HG02571 (cell line): ENCODE results near the gene CNGA4.
"Not testable (repeated sequence)": the region's sequence is repeated elsewhere in the genome, so short reads cannot be mapped to it uniquely, and the experiment has no call there.

Experiments used
- ATAC-seq: cut with Tn5 transposase; IDR thresholded peaks from one replicate; pipeline ENCODE4 v1.9.1; 2021; ENCODE audit warnings: mild to moderate bottlenecking, moderate library complexity; ENCODE audit not compliant: unreplicated experiment

The CNGA4 gene

GRCh38 chr11:6225024-6225423, 13.9 kb upstream of the CNGA4 start:
- no peak for ATAC-seq

- no peak for ATAC-seq
Measured at GRCh38 chr11:6225896-6226295, 13.0 kb upstream of the CNGA4 start.

GRCh38 chr11:6228520-6228919, 10.4 kb upstream of the CNGA4 start:
- ATAC-seq, result no peak

GRCh38 chr11:6229911-6230310, 9.0 kb upstream of the CNGA4 start:
- ATAC-seq, result no peak

GRCh38 chr11:6232899-6233298, 6.0 kb upstream of the CNGA4 start:
- no peak for ATAC-seq

GRCh38 chr11:6233984-6234386, 4.9 kb upstream of the CNGA4 start:
- ATAC-seq, result peak; percentile 0

- ATAC-seq, result peak; percentile 94
Measured at GRCh38 chr11:6234387-6235107, 4.3 kb upstream of the CNGA4 start, which contains the start of gene FHIP1B. Gene FHIP1B, minus strand, starts transcription at chr11:6234636. Its CDS starts 10,120 bp downstream, at chr11:6224516.

- no peak for ATAC-seq
Measured at GRCh38 chr11:6237266-6237665, 1.6 kb upstream of the CNGA4 start.

GRCh38 chr11:6237761-6238302, 1.1 kb upstream of the CNGA4 start:
- no peak for ATAC-seq

GRCh38 chr11:6240139-6240538, 1.2 kb downstream of the CNGA4 start:
- no peak for ATAC-seq

GRCh38 chr11:6240781-6241180, 1.9 kb downstream of the CNGA4 start:
- ATAC-seq, result no peak

GRCh38 chr11:6241316-6241715, 2.4 kb downstream of the CNGA4 start:
- ATAC-seq, result no peak

GRCh38 chr11:6245536-6245935, 6.6 kb downstream of the CNGA4 start:
- ATAC-seq, result no peak

- no peak for ATAC-seq
Measured at GRCh38 chr11:6248248-6248647, 9.4 kb downstream of the CNGA4 start.

- not testable (repeated sequence) for ATAC-seq
Measured at GRCh38 chr11:6248897-6249296, 10.0 kb downstream of the CNGA4 start.

GRCh38 chr11:6249770-6250555, 11.1 kb downstream of the CNGA4 start:
- no peak for ATAC-seq

GRCh38 chr11:6251120-6251733, 12.3 kb downstream of the CNGA4 start:
- ATAC-seq, result no peak

- ATAC-seq, result no peak
Measured at GRCh38 chr11:6251990-6252473, 13.1 kb downstream of the CNGA4 start.

- no peak for ATAC-seq
Measured at GRCh38 chr11:6253197-6253596, 14.3 kb downstream of the CNGA4 start.

- ATAC-seq, result no peak
Measured at GRCh38 chr11:6258141-6258540, 19.3 kb downstream of the CNGA4 start.

GRCh38 chr11:6258571-6259081, 19.7 kb downstream of the CNGA4 start:
- ATAC-seq, result no peak
